Neutrophil (primary cell): ENCODE measurements around the gene ANTXRL.

Source experiments
- H3K27ac ChIP-seq: fragments of 200-600 bp; sonication (generic); 2 replicates; pipeline ENCODE4 v1.5.1; 2016; ENCODE audit warnings: mild to moderate bottlenecking, moderate library complexity
- H3K27me3 ChIP-seq: fragments of 200-600 bp; sonication (generic); 2 replicates; pipeline ENCODE4 v1.6.0; 2016; ENCODE audit warnings: mild to moderate bottlenecking
- H3K36me3 ChIP-seq: fragments of 200-600 bp; sonication (generic); 2 replicates; pipeline ENCODE4 v1.5.1; 2017
- H3K4me1 ChIP-seq, 2 experiments: fragments of 200-600 bp in 1 of 2; sonication (generic) in 1 of 2; 1 replicate in 1 of 2; 2 replicates in 1 of 2; pipeline versions ENCODE4 v1.5.1 to v1.6.1; 2013 to 2016; ENCODE audit warnings: low read depth in 1 of 2, low read length in 1 of 2, mild to moderate bottlenecking in 1 of 2, moderate library complexity in 1 of 2; ENCODE audit not compliant: control insufficient read depth in 1 of 2, insufficient read depth in 1 of 2
- H3K4me3 ChIP-seq, 2 experiments: fragments of 200-600 bp in 1 of 2; sonication (generic) in 1 of 2; 1 replicate in 1 of 2; 2 replicates in 1 of 2; pipeline ENCODE4 v1.5.1; 2013 to 2016; ENCODE audit warnings: low read depth in 1 of 2, low read length in 1 of 2, mild to moderate bottlenecking in 1 of 2, moderate library complexity in 1 of 2
- H3K9me3 ChIP-seq: fragments of 200-600 bp; sonication (generic); 2 replicates; pipeline ENCODE4 v1.5.1; 2016
- TF ChIP-seq, protein P1 (sequence below): fragments of 200-600 bp; sonication (generic); IDR thresholded peaks from 2 replicates; pipeline ENCODE4 v1.5.1; 2016; ENCODE audit warnings: antibody characterized with exemption

Gene ANTXRL

DNA sequence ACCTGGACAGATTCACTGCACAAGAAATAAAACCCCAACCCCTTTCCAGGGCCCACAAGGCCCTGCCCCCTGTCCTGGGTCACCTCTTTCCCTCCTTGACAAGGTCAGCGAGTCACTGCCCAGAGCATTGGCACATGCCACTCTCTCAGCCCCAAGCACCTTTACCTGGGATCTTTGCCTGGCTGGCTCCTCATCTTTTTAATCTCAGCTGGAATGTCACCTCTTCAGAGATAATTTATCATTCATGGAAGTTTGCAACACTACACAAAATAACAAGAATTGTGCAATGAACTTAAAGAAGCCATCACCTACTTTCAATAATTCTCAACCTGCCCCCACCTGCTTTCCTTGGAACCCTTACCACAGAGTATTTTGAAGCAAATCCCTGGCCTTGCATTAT, 19.2 kb downstream of the ANTXRL start:
- TF ChIP-seq, protein P1, sequence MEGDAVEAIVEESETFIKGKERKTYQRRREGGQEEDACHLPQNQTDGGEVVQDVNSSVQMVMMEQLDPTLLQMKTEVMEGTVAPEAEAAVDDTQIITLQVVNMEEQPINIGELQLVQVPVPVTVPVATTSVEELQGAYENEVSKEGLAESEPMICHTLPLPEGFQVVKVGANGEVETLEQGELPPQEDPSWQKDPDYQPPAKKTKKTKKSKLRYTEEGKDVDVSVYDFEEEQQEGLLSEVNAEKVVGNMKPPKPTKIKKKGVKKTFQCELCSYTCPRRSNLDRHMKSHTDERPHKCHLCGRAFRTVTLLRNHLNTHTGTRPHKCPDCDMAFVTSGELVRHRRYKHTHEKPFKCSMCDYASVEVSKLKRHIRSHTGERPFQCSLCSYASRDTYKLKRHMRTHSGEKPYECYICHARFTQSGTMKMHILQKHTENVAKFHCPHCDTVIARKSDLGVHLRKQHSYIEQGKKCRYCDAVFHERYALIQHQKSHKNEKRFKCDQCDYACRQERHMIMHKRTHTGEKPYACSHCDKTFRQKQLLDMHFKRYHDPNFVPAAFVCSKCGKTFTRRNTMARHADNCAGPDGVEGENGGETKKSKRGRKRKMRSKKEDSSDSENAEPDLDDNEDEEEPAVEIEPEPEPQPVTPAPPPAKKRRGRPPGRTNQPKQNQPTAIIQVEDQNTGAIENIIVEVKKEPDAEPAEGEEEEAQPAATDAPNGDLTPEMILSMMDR = no peak
- peak overlapping the region; percentile 63 for H3K27ac ChIP-seq

DNA sequence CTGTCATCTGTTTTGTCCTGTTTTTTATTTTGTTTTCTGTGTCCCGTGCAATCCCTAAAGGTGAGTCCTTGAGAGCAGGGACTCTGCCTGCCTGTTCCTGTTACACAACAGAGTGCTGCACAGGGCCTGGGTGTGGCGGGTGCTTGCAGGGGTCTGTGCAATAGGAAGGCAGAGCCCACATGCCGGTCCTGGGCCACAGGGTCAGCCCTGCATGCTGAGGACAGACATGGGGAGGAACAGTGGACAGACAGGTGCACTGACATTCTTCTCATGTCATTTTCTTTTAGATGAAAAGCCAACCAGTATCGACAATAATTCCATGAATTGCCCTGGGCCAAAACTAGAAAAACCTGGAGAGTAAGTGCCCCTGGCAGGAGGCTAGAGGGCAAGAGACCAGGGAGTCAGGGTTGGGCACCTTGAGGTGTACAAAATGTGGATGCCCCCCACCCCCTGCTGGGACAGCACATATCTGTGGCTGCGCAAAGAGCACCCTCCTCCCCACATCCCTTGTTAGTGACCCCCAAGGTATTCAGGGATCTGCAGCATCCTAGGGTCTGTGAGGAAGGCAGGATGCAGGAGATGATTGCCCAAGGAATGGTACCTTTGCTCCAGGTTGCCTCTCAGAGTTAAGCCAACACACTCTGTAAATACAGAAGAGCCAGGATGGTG, 19.9 kb downstream of the ANTXRL start:
- TF ChIP-seq, protein P1 = no peak
- H3K27ac ChIP-seq = peak overlapping the region; percentile 63
- no peaks in the 10 kb centered on the region for H3K27me3 ChIP-seq
- H3K4me1 ChIP-seq = peaks cover 76 to 78% of the 10 kb centered on the region in 2 experiments
- H3K9me3 ChIP-seq = no peaks in the 10 kb centered on the region
- H3K4me3 ChIP-seq = no peak overlapping the region
- no peaks in the 10 kb centered on the region for H3K36me3 ChIP-seq

More for the DNA sequence above, 19.2 kb downstream of the ANTXRL start:
- no peaks in the 10 kb centered on the region for H3K27me3 ChIP-seq
- H3K4me3 ChIP-seq = no peak overlapping the region
- peaks cover 80 to 82% of the 10 kb centered on the region in 2 experiments for H3K4me1 ChIP-seq
- no peaks in the 10 kb centered on the region for H3K9me3 ChIP-seq
- no peaks in the 10 kb centered on the region for H3K36me3 ChIP-seq

DNA sequence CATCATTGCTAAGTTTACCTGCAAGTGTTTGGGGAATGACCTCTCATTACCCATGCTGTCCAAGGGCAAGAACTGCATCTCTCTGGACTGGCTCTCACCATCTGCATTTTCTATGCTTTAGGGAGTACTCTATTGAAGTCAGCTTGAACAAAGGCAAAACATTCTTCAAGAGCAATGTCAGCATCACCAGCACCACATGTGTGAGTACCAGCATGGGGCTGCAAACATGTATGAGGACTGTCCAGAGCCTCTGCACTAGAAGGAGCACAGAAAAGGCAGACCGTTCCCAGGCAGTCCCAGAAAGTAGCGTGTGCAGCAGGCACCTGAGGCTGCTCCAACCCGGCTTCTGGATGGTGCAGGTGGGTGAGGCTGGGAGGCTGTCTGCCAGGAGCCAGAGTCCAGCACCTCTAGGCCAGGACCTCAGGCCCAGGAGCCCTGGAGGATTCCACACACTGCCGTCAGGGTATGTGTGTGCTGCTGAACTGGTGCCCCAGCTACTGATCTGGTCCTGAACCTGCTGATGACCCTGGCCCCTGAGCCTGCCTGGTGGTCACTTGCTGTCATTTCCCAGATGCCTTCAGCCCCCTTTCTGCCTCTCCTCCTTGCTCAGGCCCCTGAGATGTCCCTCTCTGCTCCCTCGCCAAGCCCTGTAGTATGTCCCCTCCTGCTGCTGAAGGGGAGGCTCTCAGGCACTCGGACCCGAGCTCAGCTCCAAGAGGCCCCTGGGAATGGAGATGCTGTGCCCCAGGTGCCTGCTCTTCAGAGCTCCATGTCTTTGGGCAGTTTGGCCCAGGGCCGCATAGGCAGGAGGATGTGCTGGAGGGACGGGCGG, 20.7 kb downstream of the ANTXRL start:
- no peaks in the 10 kb centered on the region for H3K36me3 ChIP-seq
- H3K4me3 ChIP-seq = no peak overlapping the region
- TF ChIP-seq, protein P1 = no peak
- H3K27ac ChIP-seq = peak overlapping the region; percentile 63
- no peaks in the 10 kb centered on the region for H3K9me3 ChIP-seq
- H3K4me1 ChIP-seq = peaks cover 69 to 84% of the 10 kb centered on the region in 2 experiments
- H3K27me3 ChIP-seq = no peaks in the 10 kb centered on the region

DNA sequence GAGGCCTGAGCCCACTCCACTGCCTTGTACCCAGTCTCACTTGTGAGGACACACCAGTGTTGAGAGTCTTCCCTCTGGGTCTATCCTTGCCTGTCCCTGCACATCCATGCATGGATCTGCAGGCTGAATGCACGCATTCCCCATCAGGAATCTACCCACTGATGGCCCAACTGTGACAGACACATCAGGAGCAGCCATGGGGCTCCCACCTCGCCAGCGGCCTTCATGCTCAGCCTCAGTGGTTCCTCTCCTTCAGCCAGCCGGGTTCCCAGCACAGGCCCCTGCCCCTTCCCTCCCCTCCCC, 21.3 kb downstream of the ANTXRL start:
- TF ChIP-seq, protein P1 = no peak
- H3K27me3 ChIP-seq = no peaks in the 10 kb centered on the region
- H3K27ac ChIP-seq = no peak overlapping the region
- peaks cover 73 to 86% of the 10 kb centered on the region in 2 experiments for H3K4me1 ChIP-seq
- H3K36me3 ChIP-seq = no peaks in the 10 kb centered on the region
- no peak overlapping the region for H3K4me3 ChIP-seq
- no peaks in the 10 kb centered on the region for H3K9me3 ChIP-seq

DNA sequence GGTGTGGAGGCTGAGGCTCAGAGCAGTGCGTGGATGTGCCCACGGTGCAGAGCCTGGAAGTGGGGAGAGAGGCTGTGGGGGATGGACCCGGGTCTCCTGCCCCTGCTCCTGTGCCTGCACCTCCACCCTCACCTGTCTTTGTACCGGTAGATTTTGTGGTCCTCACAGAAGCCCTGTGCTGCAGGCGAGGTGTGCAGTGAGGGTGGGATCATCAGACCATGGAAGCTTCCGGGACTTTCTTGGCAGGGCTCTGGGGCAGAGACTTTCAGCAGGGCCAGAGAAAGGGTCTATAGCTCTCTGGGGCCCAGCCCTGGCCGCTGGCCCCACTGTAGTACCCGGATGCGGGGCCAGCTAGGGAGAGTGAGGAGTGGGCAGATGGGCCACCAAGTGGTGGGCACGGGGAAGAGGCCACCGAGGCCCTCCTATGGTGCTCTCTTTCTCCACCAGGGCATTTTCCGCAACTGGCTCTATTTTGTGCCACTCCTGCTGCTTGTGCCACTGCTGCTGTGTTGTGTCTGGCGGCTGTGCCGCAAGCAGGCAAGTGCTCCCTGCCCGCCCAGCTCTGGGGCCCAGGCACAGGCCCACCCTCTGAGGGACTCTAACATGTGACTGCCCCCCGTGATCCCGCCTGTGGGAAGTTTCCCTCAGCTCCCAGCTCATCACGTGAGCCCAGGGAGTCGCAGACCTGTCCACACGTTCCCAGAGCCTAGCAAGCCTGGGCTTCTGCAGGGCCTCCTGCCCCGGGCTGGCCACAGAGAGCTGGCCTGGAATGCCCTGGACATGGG, 22.1 kb downstream of the ANTXRL start:
- H3K4me1 ChIP-seq = peaks cover 70 to 83% of the 10 kb centered on the region in 2 experiments
- no peaks in the 10 kb centered on the region for H3K36me3 ChIP-seq
- no peaks in the 10 kb centered on the region for H3K9me3 ChIP-seq
- H3K4me3 ChIP-seq = no peak overlapping the region
- TF ChIP-seq, protein P1 = no peak
- no peaks in the 10 kb centered on the region for H3K27me3 ChIP-seq
- peak overlapping the region; percentile 61 for H3K27ac ChIP-seq
